Stimulated activated CD4-positive, alpha-beta T cell treated with anti-CD3 and anti-CD28 coated beads, TNF-alpha, amount 100 ng/mL, for 24 hours (primary cell): ENCODE results near the gene MSH3.
"Not testable (repeated sequence)": the region's sequence is repeated elsewhere in the genome, so short reads cannot be mapped to it uniquely, and the experiment has no call there.

Source experiments
- DNase-seq, 3 experiments: peaks; one replicate each; pipeline ENCODE4 v3.0.0-alpha.2; 2020; ENCODE audit warnings: low read depth in 3 of 3

The MSH3 gene

GRCh38 chr5:80706835-80707447 lies 52.5 kb downstream of the MSH3 start:
- DNase-seq = no peak

GRCh38 chr5:80707645-80708044 lies 53.2 kb downstream of the MSH3 start:
- no peak for DNase-seq

DNA sequence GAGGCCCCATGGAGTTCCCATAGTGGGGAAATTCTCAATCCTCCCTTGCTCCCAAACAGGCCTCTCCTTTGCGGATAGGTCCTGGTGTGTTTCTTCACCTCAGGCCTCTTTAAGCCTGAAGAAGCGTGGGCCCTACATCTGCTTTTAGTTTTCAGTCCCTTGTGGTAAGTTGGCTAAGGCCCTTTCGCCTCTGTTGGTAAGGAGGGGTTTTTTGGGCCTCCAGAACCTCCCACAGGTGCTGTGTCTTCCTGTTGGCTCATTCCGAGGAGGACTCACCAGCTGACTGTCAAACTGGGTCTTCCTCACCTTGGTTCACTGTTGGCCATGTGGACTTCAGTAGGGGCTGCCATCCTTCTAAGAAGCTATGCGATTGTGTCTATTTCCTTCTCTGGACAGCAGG lies 56.8 kb downstream of the MSH3 start:
- no peak for DNase-seq

DNA sequence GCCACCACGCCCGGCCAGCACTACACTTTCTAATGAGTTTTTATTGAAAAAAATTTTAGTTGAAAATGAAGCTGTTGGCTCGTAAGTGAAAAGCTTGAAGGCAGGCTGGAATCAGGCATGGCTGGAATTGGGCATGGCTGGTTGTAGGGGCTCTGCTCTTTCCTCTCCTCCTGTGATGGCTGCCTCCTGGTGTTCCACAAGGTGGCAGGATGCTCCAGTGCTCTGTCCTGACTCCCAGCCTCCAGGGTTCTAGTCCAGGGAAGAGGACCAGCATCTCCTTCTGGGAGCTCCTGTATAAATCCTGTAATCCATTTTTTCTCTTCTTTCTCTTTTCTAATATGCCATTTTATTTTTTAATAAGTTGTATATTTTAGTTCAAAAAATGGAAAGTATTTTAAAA lies 57.5 kb downstream of the MSH3 start:
- DNase-seq = no peak

DNA sequence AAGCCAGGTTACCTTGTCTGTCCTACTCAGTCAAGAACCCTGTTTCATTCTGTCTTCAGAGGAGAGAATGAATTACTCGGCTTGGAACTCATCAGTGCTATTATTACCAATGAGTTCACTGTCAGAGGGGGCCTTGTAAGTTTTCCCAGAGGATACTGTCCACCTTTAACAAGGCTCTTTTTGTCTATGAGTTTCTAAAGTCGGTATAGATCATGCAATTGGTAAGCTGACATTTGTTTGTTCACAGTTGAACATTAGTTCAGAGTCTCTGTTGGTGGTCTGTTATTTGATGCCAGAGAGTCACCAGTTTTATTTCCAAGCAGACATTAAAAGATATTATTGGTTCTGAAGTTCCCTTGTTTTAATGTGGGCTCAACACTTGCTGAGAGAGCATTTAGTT lies 58.5 kb downstream of the MSH3 start:
- DNase-seq = no peak

DNA sequence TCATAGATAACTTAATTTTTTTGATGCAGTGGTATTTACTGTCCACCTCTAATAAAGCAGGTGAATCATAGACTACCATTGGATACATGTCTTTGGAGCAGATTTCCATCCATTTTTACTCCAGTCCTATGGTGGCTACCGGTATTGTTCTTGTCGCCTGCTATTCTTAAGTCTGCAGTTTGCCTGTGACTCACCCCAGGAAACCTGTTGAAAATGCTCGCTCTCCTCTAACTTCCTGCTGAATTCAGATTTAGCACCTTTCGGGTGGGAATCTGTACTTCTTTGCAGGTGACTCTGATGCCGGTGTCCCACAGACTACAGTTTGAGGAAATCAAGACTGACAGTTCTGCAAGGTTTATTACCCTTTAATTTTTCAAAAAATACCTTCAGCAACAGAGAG lies 59.2 kb downstream of the MSH3 start:
- no peak for DNase-seq

GRCh38 chr5:80714570-80715298 lies 60.3 kb downstream of the MSH3 start:
- no peak for DNase-seq

DNA sequence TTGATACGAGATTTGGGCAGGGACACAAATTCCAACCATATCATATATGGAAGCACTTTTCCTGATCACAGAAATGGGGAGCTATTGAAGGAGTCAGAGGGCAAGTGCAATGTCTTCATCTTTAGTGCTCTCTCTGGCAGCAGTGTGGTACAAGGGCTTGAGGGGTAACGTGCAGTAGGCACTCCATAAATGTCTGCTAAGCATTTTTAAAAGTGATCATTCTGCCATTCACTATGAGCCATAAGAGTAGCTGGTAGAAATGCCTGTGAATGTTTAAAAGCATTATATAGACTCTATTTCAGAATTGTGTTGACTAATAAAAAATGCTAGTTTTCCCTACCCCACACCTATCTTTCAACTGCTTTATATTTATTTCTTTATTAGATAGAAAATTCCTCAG lies 61.4 kb downstream of the MSH3 start:
- DNase-seq = no peak

DNA sequence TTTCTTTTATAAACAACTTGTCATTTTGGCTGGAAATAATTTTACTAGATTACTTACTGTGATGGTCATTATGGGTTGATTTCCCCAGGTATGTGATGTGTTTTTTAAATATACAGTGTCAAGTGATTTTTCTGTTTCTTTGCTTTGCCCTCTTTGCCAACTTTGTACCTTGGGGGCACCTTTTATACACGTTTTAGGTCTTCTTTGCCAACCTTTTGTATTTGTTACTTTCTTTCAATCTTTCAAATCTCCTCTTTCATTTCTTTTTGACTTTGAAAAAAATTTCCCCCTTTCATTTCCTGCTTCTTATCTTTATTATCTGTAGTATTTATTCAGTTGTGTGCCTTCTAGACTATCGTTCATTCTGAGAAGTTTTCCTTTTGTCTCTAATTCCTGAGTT lies 65.7 kb downstream of the MSH3 start:
- DNase-seq = no peak

DNA sequence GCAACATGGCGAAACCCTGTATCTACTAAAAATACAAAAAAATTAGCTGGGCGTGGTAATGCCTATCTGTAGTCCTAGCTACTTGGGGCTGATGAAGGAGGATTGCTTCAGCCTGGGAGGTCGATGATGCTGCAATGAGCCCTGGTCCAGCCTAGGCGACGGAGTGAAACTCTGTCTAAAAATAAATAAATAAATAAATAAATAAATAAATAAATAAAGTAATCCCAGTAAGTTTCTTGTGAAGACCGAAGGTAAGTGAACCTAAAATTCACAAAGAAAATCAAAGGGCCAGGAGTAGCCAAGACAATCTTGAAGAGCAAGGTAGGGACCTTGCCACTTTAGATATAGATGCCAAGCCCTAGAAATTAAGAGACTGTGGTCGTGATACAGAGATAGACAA lies 68.5 kb downstream of the MSH3 start:
- no peak for DNase-seq

DNA sequence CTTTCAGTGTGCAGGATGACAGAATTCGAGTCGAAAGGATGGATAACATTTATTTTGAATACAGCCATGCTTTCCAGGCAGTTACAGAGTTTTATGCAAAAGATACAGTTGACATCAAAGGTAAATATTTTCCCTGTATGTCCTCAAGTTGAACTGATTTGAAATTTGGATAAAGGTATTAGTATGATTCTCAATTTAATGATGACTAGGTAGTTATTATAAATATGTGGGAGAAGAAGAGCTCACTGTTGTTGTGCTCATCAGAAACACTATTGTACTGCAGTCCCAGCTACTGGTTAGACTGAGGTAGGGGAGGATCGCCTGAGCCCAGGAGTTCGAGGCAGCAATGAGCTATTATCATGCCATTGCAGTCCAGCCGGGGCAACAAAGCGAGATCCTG lies 71.0 kb downstream of the MSH3 start:
- no peak for DNase-seq

- no peak for DNase-seq
Observed at GRCh38 chr5:80736730-80737129, 82.3 kb downstream of the MSH3 start.

DNA sequence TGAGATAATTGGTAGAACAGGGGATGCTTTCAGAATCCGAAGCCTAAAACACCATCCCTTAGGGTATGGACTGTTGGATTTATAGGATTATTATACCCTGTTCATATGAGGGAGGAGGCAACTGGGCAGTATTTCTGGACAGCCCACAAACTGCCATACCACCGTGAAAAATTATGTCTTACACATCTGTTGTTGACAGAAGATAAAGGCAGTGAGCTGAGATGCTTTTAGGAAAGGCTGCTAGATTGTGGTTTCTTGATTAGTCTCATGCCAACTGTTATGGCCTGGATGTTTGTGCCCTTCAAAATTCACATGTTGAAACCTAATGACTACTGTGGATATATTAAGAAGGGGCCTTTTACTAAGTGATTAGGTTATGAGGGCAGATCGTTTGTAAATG lies 84.0 kb downstream of the MSH3 start:
- DNase-seq = no peak

- no peak for DNase-seq
Observed at GRCh38 chr5:80739057-80739456, 84.6 kb downstream of the MSH3 start.

DNA sequence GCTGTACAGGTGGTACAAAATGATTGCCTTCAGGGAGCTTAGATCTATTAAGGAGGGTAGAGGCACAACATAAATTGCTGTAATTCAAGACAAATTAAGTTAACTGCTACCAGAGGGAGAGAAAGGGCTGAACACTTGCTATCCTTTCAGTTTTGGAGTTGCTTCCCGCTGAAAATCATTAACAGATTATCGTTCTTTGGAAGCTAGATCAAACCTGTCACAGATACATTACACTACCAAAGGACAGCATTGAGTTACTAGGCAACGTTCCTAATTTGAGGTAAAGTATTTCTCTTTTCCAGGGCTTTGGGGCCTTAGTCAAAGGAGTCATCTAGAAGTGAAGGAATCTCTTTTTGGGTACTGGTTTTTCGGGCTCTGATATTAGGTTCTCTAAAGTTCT lies 85.0 kb downstream of the MSH3 start:
- no peak for DNase-seq

DNA sequence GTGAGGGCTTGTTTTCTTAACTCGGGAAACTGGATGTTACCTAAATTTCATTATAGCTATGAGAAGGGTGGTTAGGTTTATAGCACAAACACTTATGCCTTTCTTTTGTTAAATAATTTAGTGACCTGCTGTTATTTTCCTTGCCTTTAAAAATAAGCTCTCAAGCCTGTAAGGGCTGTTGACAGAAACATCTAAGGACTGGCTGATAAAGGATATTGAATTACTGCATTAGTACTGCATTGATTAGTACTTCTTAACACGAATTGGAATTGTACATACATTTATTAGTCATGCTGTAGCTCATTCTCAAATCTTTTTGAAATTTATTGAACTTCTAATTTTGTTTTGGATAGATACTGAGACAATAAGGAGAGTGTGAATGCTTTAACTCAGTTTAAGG lies 85.4 kb downstream of the MSH3 start:
- no peak for DNase-seq

DNA sequence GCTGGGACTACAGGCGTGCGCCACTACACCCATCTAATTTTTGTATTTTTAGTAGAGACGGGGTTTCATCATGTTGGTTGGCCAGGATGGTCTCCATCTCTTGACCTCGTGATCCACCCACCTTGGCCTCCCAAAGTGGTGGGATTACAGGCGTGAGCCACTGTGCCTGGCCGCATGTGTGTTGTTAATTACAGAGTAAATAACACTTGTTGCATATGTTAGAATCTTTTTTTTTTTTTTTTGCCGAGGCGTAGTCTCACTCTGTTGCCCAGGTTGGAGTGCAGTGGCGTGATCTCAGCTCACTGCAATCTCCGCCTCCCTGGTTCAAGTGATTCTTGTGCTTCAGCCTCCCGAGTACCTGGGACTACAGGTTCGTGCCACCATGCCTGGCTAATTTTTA lies 86.0 kb downstream of the MSH3 start:
- DNase-seq = not testable (repeated sequence)

DNA sequence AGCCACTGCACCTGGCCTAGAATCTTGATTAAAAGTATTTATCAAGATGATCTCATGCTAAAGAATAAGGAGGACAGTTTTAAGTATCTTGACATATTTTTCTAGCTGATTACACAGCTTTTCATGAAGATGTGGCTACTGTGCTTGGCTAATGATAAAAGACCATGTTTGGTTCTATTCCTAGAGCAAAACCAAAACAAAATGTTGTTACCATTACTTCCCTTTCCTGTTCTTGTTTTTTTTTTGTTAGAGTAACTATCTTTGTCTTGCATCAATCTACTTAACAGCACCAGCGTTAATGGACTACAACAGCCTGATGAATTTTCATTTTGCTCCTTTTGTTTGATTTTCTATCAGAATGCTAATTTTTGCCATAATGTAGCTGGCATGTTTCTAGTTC lies 86.5 kb downstream of the MSH3 start:
- DNase-seq = no peak

GRCh38 chr5:80744149-80744548 lies 89.7 kb downstream of the MSH3 start:
- DNase-seq = no peak

DNA sequence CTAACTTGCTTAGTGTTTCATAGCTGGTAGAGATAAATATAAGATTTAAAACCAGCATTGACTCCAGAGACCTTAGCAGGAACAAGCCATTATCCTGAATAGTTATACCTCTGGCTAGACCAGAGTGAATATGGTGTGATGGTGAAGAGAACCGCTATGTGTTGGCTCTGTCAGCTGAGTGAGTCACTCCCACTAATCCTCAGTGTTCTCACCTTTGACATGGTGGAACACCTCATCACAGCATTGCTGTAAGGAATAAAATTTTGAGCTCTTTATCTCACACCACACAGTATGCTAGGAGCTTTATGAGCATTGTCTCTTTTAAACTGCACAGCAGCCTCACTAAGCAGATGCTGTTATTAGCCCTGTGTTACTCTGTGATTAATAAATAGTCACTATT lies 91.0 kb downstream of the MSH3 start:
- no peak for DNase-seq

DNA sequence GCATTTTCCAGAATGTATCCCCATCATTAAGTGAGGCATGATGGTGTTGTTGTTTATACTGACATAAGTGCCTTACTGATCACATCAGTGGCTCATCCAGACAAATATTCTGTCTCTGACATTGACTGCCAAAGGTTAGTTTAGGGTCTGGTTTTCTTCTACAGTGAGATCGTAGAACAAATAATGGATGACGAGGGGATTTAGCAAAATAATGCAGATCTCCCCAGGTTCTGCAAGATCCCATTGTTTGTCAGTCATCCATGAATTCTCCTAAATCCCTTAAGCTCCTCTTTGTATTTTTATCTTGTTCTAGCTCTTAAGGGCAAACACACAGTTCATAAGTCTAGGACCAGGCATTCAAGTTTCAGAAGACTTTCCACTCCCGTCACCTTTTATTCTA lies 93.5 kb downstream of the MSH3 start:
- DNase-seq = no peak

DNA sequence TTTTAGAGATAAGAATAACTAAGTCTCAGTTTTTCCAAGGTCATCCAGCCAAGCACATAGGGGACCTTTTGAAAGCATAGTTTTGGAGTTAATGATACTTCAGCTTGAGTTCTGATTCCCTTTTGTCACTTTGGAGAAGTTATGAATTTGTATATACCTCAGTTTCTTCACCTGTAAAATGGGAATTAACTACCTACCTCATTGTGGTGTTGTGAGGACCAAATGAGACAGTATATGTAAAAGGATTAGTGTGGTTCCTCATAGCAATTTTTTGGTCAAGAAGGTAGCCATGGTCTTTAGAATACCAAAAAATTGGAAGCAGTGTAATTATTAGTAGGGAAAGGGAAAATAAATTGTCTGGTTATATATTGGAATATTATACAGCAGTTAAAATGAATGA lies 98.0 kb downstream of the MSH3 start:
- DNase-seq = no peak

GRCh38 chr5:80753712-80754111 lies 99.3 kb downstream of the MSH3 start:
- no peak for DNase-seq

GRCh38 chr5:80754900-80755299 lies 100.4 kb downstream of the MSH3 start:
- peak in 2 of 3 experiments; percentile 31 to 48 for DNase-seq
